ENCODE results near the gene MYCT1.
"Not testable (repeated sequence)": the region's sequence is repeated elsewhere in the genome, so short reads cannot be mapped to it uniquely, and the experiment has no call there.

Gene MYCT1
- 0 reads per million in 3 experiments for total RNA-seq

- DNase-seq = no peak
Measured at GRCh38 chr6:152697634-152698033, at the start of gene MYCT1. Gene MYCT1 (plus strand): TSS chr6:152697897. CDS start chr6:152697903, 6 bp downstream.

GRCh38 chr6:152648105-152648504 is 49.6 kb upstream of the MYCT1 start:
- DNase-seq = no peak

GRCh38 chr6:152651986-152652385 is 45.7 kb upstream of the MYCT1 start:
- no peak for DNase-seq

- DNase-seq = no peak
Measured at GRCh38 chr6:152661776-152662175, 35.9 kb upstream of the MYCT1 start.

- no peak for DNase-seq
Measured at GRCh38 chr6:152669895-152670294, 27.8 kb upstream of the MYCT1 start.

GRCh38 chr6:152671171-152671570 is 26.5 kb upstream of the MYCT1 start:
- DNase-seq = no peak

GRCh38 chr6:152673236-152673635 is 24.5 kb upstream of the MYCT1 start:
- DNase-seq = no peak

GRCh38 chr6:152680151-152680550 is 17.5 kb upstream of the MYCT1 start:
- DNase-seq = no peak

- DNase-seq = no peak
Measured at GRCh38 chr6:152680879-152681517, 16.7 kb upstream of the MYCT1 start.

- no peak for DNase-seq
Measured at GRCh38 chr6:152682141-152682540, 15.6 kb upstream of the MYCT1 start.

GRCh38 chr6:152682935-152683334 is 14.8 kb upstream of the MYCT1 start:
- not testable (repeated sequence) for DNase-seq

GRCh38 chr6:152685819-152686218 is 11.9 kb upstream of the MYCT1 start:
- DNase-seq = no peak

GRCh38 chr6:152695372-152696045 is 2.2 kb upstream of the MYCT1 start:
- no peak for DNase-seq

GRCh38 chr6:152696522-152696921 is 1.2 kb upstream of the MYCT1 start:
- DNase-seq = no peak

- DNase-seq = no peak
Measured at GRCh38 chr6:152698692-152699091, 995 bp downstream of the MYCT1 start.

GRCh38 chr6:152700427-152700826 is 2.7 kb downstream of the MYCT1 start:
- DNase-seq = no peak

GRCh38 chr6:152701081-152701862 is 3.6 kb downstream of the MYCT1 start:
- no peak for DNase-seq

GRCh38 chr6:152701863-152702401 is 4.2 kb downstream of the MYCT1 start:
- no peak for DNase-seq

GRCh38 chr6:152703750-152704149 is 6.1 kb downstream of the MYCT1 start:
- not testable (repeated sequence) for DNase-seq

- no peak for DNase-seq
Measured at GRCh38 chr6:152705327-152705726, 7.6 kb downstream of the MYCT1 start.

GRCh38 chr6:152716322-152716721 is 18.6 kb downstream of the MYCT1 start:
- DNase-seq = no peak

- no peak for DNase-seq
Measured at GRCh38 chr6:152720974-152721373, 23.3 kb downstream of the MYCT1 start.

GRCh38 chr6:152721956-152722355 is 24.3 kb downstream of the MYCT1 start:
- no peak for DNase-seq

Data from central memory CD4-positive, alpha-beta T cell (primary cell).